ENCODE data around the gene GBA3. TPM values are rescaled to one million over a fixed set of nuclear protein-coding genes. Genes with fewer than 3 reads are reported as not detected.

GBA3 gene
- polyA plus RNA-seq, 1 donor from 2014 or later: not detected

DNA sequence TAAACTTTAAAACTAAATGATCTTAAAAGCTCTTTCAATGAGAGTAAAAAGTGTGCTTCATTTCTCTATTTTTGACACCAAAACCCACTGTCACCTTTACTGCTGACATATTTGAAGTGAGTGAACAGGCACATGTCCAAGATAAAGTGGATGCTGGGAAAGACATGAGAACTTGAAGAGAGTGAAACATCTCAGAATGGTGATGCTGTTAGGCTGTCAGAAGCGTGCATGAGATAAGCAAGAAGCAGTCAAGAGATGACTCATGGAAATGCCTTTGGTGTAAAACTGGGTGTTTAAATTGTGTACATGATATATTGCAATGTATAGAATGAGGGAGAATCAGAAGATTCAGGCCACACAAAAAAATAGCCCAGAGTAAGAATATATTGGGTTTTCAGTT is 21.8 kb upstream of the GBA3 start:
- H3K9ac ChIP-seq (ENCODE audit: low read length): no peak overlapping the region
- H2AFZ ChIP-seq (ENCODE audit: low read depth, low read length): no peak overlapping the region
- H3K9me2 ChIP-seq (ENCODE audit: insufficient read depth, low read length): no peaks in the 10 kb centered on the region
- H3K27me3 ChIP-seq (ENCODE audit: insufficient read depth, low read depth, low read length): no peaks in the 10 kb centered on the region
- H3K36me3 ChIP-seq (ENCODE audit: insufficient read depth, low read length): no peaks in the 10 kb centered on the region
- no peaks in the 10 kb centered on the region for H3F3A ChIP-seq (ENCODE audit: insufficient read depth, low read length, poor library complexity, severe bottlenecking)
- TF ChIP-seq EP300 (conservative IDR thresholded peaks at IDR 0.05; ENCODE audit: poor library complexity, severe bottlenecking): peak; percentile 58
- no peak for TF ChIP-seq SMC3 (conservative IDR thresholded peaks at IDR 0.05; ENCODE audit: poor library complexity)
- H3K9me3 ChIP-seq (ENCODE audit: low read length): no peaks in the 10 kb centered on the region
- H3K4me2 ChIP-seq (ENCODE audit: low read length): no peak overlapping the region
- H3K79me2 ChIP-seq (replicated peaks; ENCODE audit: insufficient read depth, low read length): no peaks in the 10 kb centered on the region
- no peak overlapping the region for H3K27ac ChIP-seq (ENCODE audit: low read length)
- H3K4me3 ChIP-seq (ENCODE audit: low read length): no peak overlapping the region
- H4K20me1 ChIP-seq (ENCODE audit: insufficient read depth): no peaks in the 10 kb centered on the region

DNA sequence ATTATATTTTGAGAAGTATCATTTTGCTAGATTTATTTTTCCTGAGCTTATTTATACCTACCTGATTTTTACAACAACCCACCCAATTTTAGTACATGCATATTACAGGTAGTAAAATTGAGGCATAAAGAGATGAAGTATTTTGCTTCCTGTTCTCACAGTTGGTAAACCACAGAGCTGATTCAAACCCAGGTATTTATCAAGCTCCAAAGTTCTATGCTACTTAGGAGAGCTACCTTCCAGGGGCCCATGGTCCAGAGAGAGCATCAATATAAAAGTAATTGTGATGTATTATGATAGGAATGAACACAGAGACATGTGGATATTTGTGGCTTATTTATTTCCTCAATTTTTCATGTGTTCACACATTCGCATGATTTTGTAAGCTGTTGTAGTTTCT is 20.2 kb upstream of the GBA3 start:
- TF ChIP-seq TAF1 (IDR thresholded peaks at IDR 0.05; ENCODE audit: low read depth) (no peak), RAD21 (conservative IDR thresholded peaks at IDR 0.05) (no peak), EP300 (conservative IDR thresholded peaks at IDR 0.05; ENCODE audit: poor library complexity, severe bottlenecking) (no peak), POLR2AphosphoS5 (IDR thresholded peaks at IDR 0.05) (no peak), SMC3 (conservative IDR thresholded peaks at IDR 0.05; ENCODE audit: poor library complexity) (no peak), EZH2 (IDR thresholded peaks at IDR 0.05; ENCODE audit: borderline replicate concordance, insufficient read depth, low read length, poor library complexity, severe bottlenecking) (no peak), MXI1 (conservative IDR thresholded peaks at IDR 0.05; ENCODE audit: poor library complexity, severe bottlenecking) (no peak)
- TF ChIP-seq, protein P1, sequence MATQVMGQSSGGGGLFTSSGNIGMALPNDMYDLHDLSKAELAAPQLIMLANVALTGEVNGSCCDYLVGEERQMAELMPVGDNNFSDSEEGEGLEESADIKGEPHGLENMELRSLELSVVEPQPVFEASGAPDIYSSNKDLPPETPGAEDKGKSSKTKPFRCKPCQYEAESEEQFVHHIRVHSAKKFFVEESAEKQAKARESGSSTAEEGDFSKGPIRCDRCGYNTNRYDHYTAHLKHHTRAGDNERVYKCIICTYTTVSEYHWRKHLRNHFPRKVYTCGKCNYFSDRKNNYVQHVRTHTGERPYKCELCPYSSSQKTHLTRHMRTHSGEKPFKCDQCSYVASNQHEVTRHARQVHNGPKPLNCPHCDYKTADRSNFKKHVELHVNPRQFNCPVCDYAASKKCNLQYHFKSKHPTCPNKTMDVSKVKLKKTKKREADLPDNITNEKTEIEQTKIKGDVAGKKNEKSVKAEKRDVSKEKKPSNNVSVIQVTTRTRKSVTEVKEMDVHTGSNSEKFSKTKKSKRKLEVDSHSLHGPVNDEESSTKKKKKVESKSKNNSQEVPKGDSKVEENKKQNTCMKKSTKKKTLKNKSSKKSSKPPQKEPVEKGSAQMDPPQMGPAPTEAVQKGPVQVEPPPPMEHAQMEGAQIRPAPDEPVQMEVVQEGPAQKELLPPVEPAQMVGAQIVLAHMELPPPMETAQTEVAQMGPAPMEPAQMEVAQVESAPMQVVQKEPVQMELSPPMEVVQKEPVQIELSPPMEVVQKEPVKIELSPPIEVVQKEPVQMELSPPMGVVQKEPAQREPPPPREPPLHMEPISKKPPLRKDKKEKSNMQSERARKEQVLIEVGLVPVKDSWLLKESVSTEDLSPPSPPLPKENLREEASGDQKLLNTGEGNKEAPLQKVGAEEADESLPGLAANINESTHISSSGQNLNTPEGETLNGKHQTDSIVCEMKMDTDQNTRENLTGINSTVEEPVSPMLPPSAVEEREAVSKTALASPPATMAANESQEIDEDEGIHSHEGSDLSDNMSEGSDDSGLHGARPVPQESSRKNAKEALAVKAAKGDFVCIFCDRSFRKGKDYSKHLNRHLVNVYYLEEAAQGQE (IDR thresholded peaks at IDR 0.05; ENCODE audit: borderline replicate concordance): no peak
- TF ChIP-seq, protein P2, sequence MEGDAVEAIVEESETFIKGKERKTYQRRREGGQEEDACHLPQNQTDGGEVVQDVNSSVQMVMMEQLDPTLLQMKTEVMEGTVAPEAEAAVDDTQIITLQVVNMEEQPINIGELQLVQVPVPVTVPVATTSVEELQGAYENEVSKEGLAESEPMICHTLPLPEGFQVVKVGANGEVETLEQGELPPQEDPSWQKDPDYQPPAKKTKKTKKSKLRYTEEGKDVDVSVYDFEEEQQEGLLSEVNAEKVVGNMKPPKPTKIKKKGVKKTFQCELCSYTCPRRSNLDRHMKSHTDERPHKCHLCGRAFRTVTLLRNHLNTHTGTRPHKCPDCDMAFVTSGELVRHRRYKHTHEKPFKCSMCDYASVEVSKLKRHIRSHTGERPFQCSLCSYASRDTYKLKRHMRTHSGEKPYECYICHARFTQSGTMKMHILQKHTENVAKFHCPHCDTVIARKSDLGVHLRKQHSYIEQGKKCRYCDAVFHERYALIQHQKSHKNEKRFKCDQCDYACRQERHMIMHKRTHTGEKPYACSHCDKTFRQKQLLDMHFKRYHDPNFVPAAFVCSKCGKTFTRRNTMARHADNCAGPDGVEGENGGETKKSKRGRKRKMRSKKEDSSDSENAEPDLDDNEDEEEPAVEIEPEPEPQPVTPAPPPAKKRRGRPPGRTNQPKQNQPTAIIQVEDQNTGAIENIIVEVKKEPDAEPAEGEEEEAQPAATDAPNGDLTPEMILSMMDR (IDR thresholded peaks at IDR 0.05; ENCODE audit: poor library complexity, severe bottlenecking): no peak
- no peaks in the 10 kb centered on the region for H3F3A ChIP-seq (ENCODE audit: insufficient read depth, low read length, poor library complexity, severe bottlenecking)
- H3K4me2 ChIP-seq (ENCODE audit: low read length): no peak overlapping the region
- no peak overlapping the region for H3K27ac ChIP-seq (ENCODE audit: low read length)
- no peaks in the 10 kb centered on the region for H3K9me3 ChIP-seq (ENCODE audit: low read length)
- no peak overlapping the region for H3K9ac ChIP-seq (ENCODE audit: low read length)
- no peaks in the 10 kb centered on the region for H4K20me1 ChIP-seq (ENCODE audit: insufficient read depth)
- H2AFZ ChIP-seq (ENCODE audit: low read depth, low read length): no peak overlapping the region
- no peaks in the 10 kb centered on the region for H3K36me3 ChIP-seq (ENCODE audit: insufficient read depth, low read length)
- H3K4me3 ChIP-seq (ENCODE audit: low read length): no peak overlapping the region
- H3K79me2 ChIP-seq (replicated peaks; ENCODE audit: insufficient read depth, low read length): no peaks in the 10 kb centered on the region
- no peaks in the 10 kb centered on the region for H3K9me2 ChIP-seq (ENCODE audit: insufficient read depth, low read length)
- no peaks in the 10 kb centered on the region for H3K27me3 ChIP-seq (ENCODE audit: insufficient read depth, low read depth, low read length)

DNA sequence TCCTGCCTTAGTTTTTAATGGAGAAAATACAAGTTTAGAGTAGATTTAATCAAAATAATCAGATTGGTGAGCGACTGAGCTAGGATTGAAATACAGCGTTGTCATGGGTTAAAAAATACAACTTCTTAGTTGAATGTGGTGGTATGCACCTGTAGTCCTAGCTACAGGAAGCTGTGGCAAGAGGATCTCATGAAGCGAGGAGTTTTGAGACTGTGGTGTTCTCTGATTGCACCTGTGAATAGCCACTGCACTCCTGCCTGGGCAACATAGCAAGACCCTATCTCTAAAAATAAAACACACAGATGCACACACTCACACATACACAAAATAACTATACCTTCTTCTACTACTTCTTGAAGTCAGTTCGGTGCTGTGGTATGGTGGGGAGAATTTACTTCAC is 19.8 kb upstream of the GBA3 start:
- Histone ChIP-seq H3K27me3 (ENCODE audit: insufficient read depth, low read depth, low read length) (no peaks in the 10 kb centered on the region), H3K9ac (ENCODE audit: low read length) (no peak overlapping the region), H3K9me2 (ENCODE audit: insufficient read depth, low read length) (no peaks in the 10 kb centered on the region), H3K79me2 (replicated peaks; ENCODE audit: insufficient read depth, low read length) (no peaks in the 10 kb centered on the region), H2AFZ (ENCODE audit: low read depth, low read length) (no peak overlapping the region), H3F3A (ENCODE audit: insufficient read depth, low read length, poor library complexity, severe bottlenecking) (no peaks in the 10 kb centered on the region), H4K20me1 (ENCODE audit: insufficient read depth) (no peaks in the 10 kb centered on the region), H3K4me2 (ENCODE audit: low read length) (no peak overlapping the region), H3K36me3 (ENCODE audit: insufficient read depth, low read length) (no peaks in the 10 kb centered on the region), H3K9me3 (ENCODE audit: low read length) (no peaks in the 10 kb centered on the region), H3K4me3 (ENCODE audit: low read length) (no peak overlapping the region), H3K27ac (ENCODE audit: low read length) (no peak overlapping the region)
- TF ChIP-seq EZH2 (IDR thresholded peaks at IDR 0.05; ENCODE audit: borderline replicate concordance, insufficient read depth, low read length, poor library complexity, severe bottlenecking): no peak
- TF ChIP-seq, protein P2 (IDR thresholded peaks at IDR 0.05; ENCODE audit: poor library complexity, severe bottlenecking): no peak
- no peak for TF ChIP-seq RAD21 (conservative IDR thresholded peaks at IDR 0.05)
- TF ChIP-seq SMC3 (conservative IDR thresholded peaks at IDR 0.05; ENCODE audit: poor library complexity): no peak
- TF ChIP-seq, protein P1 (IDR thresholded peaks at IDR 0.05; ENCODE audit: borderline replicate concordance): no peak
- no peak for TF ChIP-seq TAF1 (IDR thresholded peaks at IDR 0.05; ENCODE audit: low read depth)
